Stimulated activated CD4-positive, alpha-beta T cell treated with anti-CD3 and anti-CD28 coated beads, Interleukin-2, amount 100 ng/mL, for 4 hours (primary cell): ENCODE data around the gene MINDY4.

Source experiments
- DNase-seq: peaks from one replicate; pipeline ENCODE4 v3.0.0-alpha.2; 2020; ENCODE audit warnings: low read depth

The MINDY4 gene

GRCh38 chr7:30902466-30902865, 131.2 kb downstream of the MINDY4 start:
- DNase-seq = no peak

GRCh38 chr7:30903146-30903545, 131.9 kb downstream of the MINDY4 start:
- DNase-seq = no peak

GRCh38 chr7:30904561-30904960, 133.3 kb downstream of the MINDY4 start:
- no peak for DNase-seq

- DNase-seq = no peak
These were observed 134.1 kb downstream of the MINDY4 start for GRCh38 chr7:30905078-30906012.

- DNase-seq = no peak
These were observed 134.8 kb downstream of the MINDY4 start for GRCh38 chr7:30906014-30906413.

- DNase-seq = no peak
These were observed 135.5 kb downstream of the MINDY4 start for GRCh38 chr7:30906515-30907240.

GRCh38 chr7:30907527-30908267, 136.5 kb downstream of the MINDY4 start:
- DNase-seq = no peak

GRCh38 chr7:30908681-30909080, 137.5 kb downstream of the MINDY4 start:
- no peak for DNase-seq

- DNase-seq = no peak
These were observed 138.2 kb downstream of the MINDY4 start for GRCh38 chr7:30909431-30909830.

GRCh38 chr7:30910411-30911073, 139.3 kb downstream of the MINDY4 start:
- DNase-seq = no peak

GRCh38 chr7:30911133-30911532, 139.9 kb downstream of the MINDY4 start:
- no peak for DNase-seq

- DNase-seq = no peak
These were observed 140.3 kb downstream of the MINDY4 start, which contains the start of gene AQP1 for GRCh38 chr7:30911561-30911969. AQP1 (plus strand) TSS chr7:30911853; CDS start chr7:30911910, 57 bp downstream.

GRCh38 chr7:30912021-30912730, 141.0 kb downstream of the MINDY4 start:
- DNase-seq = no peak

- DNase-seq = no peak
These were observed 141.4 kb downstream of the MINDY4 start for GRCh38 chr7:30912731-30912985.

- no peak for DNase-seq
These were observed 142.0 kb downstream of the MINDY4 start for GRCh38 chr7:30912986-30913811.

GRCh38 chr7:30913821-30914515, 142.8 kb downstream of the MINDY4 start:
- no peak for DNase-seq

GRCh38 chr7:30914596-30914995, 143.4 kb downstream of the MINDY4 start:
- DNase-seq = no peak

- no peak for DNase-seq
These were observed 143.9 kb downstream of the MINDY4 start for GRCh38 chr7:30915005-30915601.

GRCh38 chr7:30915751-30916150, 144.5 kb downstream of the MINDY4 start:
- no peak for DNase-seq
